Measurements from ENCODE around the gene DIP2C.

DIP2C gene

GRCh38 chr10:224571-224970 is 464.9 kb downstream of the DIP2C start:
- no peak for DNase-seq (ENCODE audit: low spot score)
